GM18499 (cell line): ENCODE measurements around the gene HNRNPA3.
"Not testable (repeated sequence)": the region's sequence is repeated elsewhere in the genome, so short reads cannot be mapped to it uniquely, and the experiment has no call there.

Experiments used
- ATAC-seq: cut with Tn5 transposase; IDR thresholded peaks from one replicate; pipeline ENCODE4 v1.9.1; 2021; ENCODE audit warnings: moderate number of reproducible peaks; ENCODE audit not compliant: insufficient read depth, unreplicated experiment

HNRNPA3 gene

DNA sequence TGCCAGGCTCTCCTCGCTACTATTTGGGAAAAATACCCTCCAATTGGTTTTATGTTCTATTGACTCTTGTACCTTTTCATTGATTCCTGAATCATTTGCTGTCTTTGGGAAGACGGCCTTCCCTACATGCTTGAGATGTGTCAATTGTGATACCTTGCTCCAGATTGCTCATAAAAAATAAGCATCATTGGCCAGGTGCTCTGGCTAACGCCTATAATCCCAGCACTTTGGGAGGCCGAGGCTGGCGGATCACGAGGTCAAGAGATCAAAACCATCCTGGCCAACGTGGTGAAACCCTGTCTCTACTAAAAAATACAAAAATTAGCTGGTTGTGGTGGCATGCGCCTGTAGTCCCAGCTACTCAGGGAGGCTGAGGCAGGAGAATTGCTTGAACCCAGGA, 54.4 kb downstream of the HNRNPA3 start:
- not testable (repeated sequence) for ATAC-seq

DNA sequence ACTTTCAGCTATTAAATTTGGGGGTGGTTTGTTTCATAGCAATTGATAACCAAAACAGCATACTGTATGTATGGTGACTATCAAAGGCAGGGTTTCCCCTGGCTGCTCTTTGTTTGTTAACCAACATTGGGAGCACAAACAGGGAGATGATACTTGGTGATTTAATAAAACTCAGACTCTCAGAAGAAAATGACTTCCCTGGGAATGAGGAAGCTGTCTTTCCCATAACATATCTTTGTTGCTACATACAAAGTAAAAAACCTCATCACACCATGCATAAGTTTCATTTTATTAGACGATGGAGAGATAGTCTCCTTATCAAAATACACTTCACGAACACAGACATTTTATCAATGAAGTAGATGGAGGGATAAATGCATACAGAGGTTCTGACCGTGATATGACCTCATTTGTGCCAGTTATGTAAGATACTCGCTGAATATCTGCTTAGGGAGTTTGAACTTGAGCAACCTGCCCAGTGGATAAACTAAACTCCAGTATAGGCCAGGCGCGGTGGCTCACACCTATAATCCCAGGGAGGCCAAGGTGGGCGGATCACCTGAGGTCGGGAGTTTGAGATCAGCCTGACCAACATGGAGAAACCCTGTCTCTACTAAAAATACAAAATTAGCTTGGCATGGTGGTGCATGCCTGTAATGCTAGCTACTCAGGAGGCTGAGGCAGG, 55.7 kb downstream of the HNRNPA3 start:
- ATAC-seq: no peak

DNA sequence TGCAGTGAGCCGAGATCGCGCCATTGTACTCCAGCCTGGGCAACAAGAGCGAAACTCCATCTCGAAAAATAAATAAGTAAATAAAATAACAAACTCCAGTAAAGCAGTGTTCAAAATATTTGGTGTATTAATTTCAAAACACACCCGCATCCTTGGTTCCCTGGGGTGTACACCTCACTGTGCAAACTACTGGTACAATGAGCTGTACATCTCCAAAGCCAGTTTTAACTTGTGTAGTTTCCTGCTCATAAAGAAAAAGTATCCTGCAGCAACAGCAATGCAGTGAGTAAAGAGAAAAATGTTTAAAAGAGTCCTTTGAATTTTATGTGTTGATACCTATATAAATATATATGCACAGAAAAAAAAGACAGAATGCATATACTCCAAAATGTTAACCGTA, 56.3 kb downstream of the HNRNPA3 start:
- ATAC-seq: no peak

DNA sequence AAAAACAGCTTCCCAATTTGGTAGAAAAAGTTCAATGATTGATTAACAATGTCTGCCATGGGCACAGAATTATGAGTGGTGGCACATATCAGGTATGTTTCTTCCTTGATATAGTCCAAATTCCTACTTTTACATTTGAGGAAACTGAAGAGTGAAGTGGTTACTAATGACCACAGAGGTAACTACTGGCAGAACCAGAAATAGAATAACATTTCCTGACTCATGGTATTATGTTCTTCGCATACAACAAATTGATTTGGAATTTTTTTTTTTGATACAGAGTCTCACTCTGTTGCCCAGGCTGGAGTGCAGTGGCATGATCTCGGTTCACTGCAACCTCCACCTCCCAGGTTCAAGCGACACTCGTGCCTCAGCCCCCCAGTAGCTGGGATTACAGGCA, 57.9 kb downstream of the HNRNPA3 start:
- ATAC-seq: no peak

GRCh38 chr2:177271981-177272666, 59.5 kb downstream of the HNRNPA3 start:
- no peak for ATAC-seq

DNA sequence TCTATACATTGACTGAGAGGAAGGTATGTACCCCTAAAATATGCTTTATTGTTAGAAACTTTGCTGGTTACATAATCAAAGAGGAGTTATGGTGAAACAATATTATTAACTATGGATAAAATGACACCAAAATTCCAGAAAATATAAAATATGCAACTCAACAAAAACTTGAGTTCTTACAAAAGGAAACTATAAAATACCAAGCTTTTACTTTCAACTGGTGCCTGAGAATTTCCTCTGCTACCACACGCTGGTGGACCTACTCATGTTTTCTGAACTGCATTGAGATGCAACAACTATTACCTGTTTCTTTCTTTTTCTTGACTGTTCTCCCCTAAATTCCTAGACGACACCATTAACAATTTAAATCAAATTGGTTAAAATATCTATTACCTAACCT, 60.2 kb downstream of the HNRNPA3 start:
- ATAC-seq: no peak

DNA sequence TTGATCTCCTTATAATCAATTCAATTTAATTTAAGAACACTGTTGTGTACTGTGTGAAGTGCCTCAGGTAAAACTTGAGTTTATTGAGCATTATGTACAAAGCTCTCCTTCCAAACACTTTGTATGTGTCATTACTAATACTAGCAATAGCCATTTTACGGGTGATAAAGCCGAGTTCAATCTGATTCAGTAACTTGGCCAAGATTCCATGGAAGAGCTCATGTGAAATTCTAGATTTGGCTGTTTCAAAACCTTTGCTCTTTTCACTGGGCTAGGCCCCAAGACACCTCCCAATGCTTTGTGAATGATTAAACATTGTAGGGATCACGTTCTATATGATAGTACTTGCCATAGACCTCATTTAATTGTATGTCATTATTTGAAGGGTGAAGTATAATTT, 60.8 kb downstream of the HNRNPA3 start:
- no peak for ATAC-seq
